ENCODE results near the gene PAN3.

- no peak for TF ChIP-seq CTCF (IDR thresholded peaks at IDR 0.05)
- no peak for TF ChIP-seq POLR2AphosphoS5 (IDR thresholded peaks at IDR 0.05; ENCODE audit: insufficient read depth in 1 of 2, low read depth in 1 of 2)
- no peak for TF ChIP-seq POLR2A (IDR thresholded peaks at IDR 0.05)
Observed at GRCh38 chr13:28316129-28316528, 177.8 kb downstream of the PAN3 start.
